GM23338 (cell line): ENCODE results near the gene TCEAL9.

Experiments
- CTCF ChIP-seq, 2 experiments: fragments of 200-600 bp in 1 of 2; sonication (generic) in 1 of 2; conservative IDR thresholded peaks; 2 replicates each; pipeline versions ENCODE4 v1.5.1 to v1.6.1; 2016 to 2017; ENCODE audit warnings: antibody characterized with exemption in 2 of 2, low read depth in 2 of 2, mild to moderate bottlenecking in 2 of 2, moderate library complexity in 1 of 2
- EZH2 ChIP-seq: fragments of 200-600 bp; sonication (generic); IDR thresholded peaks from one replicate; pipeline ENCODE4 v1.8.0; 2017; ENCODE audit warnings: antibody characterized with exemption, mild to moderate bottlenecking, low read depth; ENCODE audit not compliant: unreplicated experiment
- EZH2phosphoT487 ChIP-seq: fragments of 200-600 bp; sonication (generic); IDR thresholded peaks from one replicate; pipeline ENCODE4 v1.8.1; 2018; ENCODE audit warnings: antibody characterized with exemption; ENCODE audit not compliant: unreplicated experiment
- ZNF331 ChIP-seq: fragments of 250-450 bp; sonication (Bioruptor Pico); IDR thresholded peaks from 2 replicates; pipeline ENCODE4 v1.5.0; 2020; ENCODE audit warnings: low read depth, mild to moderate bottlenecking, moderate library complexity

GRCh38 chrX:103404231-103405008 lies 48.1 kb downstream of the TCEAL9 start:
- TF ChIP-seq CTCF (conservative IDR thresholded peaks at IDR 0.05; ENCODE audit: low read depth in 2 of 2) (no peak), EZH2phosphoT487 (no peak), EZH2 (no peak), ZNF331 (CRISPR knock-in tag) (no peak)
